RPMI8226 (cell line): Measurements from ENCODE around the gene NCR1.
"Not testable (repeated sequence)": the region's sequence is repeated elsewhere in the genome, so short reads cannot be mapped to it uniquely, and the experiment has no call there.

Experiments used
- DNase-seq: peaks from one replicate; pipeline ENCODE4 v3.0.0-alpha.2; 2015

Gene NCR1

GRCh38 chr19:54905803-54906511 lies at the start of gene NCR1:
NCR1 (plus strand) TSS chr19:54906148; CDS start chr19:54906188, 40 bp downstream.
- no peak for DNase-seq

- not testable (repeated sequence) for DNase-seq
These were observed 47.5 kb upstream of the NCR1 start for GRCh38 chr19:54858476-54858875.

- DNase-seq: not testable (repeated sequence)
These were observed 46.5 kb upstream of the NCR1 start for GRCh38 chr19:54859421-54859820.

- not testable (repeated sequence) for DNase-seq
These were observed 42.5 kb upstream of the NCR1 start for GRCh38 chr19:54863459-54863858.

- no peak for DNase-seq
These were observed 34.3 kb upstream of the NCR1 start for GRCh38 chr19:54871696-54872095.

- DNase-seq: no peak
These were observed 32.0 kb upstream of the NCR1 start, which contains the start of gene FCAR for GRCh38 chr19:54873990-54874389. FCAR (plus strand) TSS chr19:54874235; CDS start chr19:54874290, 55 bp downstream.

- peak; percentile 23 for DNase-seq
These were observed 30.4 kb upstream of the NCR1 start for GRCh38 chr19:54875506-54875905.

- DNase-seq: no peak
These were observed 28.5 kb upstream of the NCR1 start for GRCh38 chr19:54877471-54877870.

- DNase-seq: no peak
These were observed 24.1 kb upstream of the NCR1 start for GRCh38 chr19:54881884-54882283.

GRCh38 chr19:54882758-54883157 lies 23.2 kb upstream of the NCR1 start:
- peak; percentile 73 for DNase-seq

- no peak for DNase-seq
These were observed 22.7 kb upstream of the NCR1 start for GRCh38 chr19:54883228-54883627.

- peak; percentile 47 for DNase-seq
These were observed 17.7 kb upstream of the NCR1 start for GRCh38 chr19:54888239-54888638.

- peak; percentile 47 for DNase-seq
These were observed 16.4 kb upstream of the NCR1 start for GRCh38 chr19:54889566-54889965.

- DNase-seq: no peak
These were observed 12.5 kb upstream of the NCR1 start for GRCh38 chr19:54893406-54893805.

- DNase-seq: not testable (repeated sequence)
These were observed 11.8 kb upstream of the NCR1 start for GRCh38 chr19:54894106-54894505.

- no peak for DNase-seq
These were observed 9.9 kb upstream of the NCR1 start for GRCh38 chr19:54896036-54896435.

- DNase-seq: not testable (repeated sequence)
These were observed 7.3 kb upstream of the NCR1 start for GRCh38 chr19:54898685-54899084.

GRCh38 chr19:54899646-54900045 lies 6.3 kb upstream of the NCR1 start:
- DNase-seq: not testable (repeated sequence)

- DNase-seq: not testable (repeated sequence)
These were observed 4.8 kb upstream of the NCR1 start for GRCh38 chr19:54901153-54901552.

- peak; percentile 15 for DNase-seq
These were observed 3.9 kb upstream of the NCR1 start for GRCh38 chr19:54902061-54902460.

- no peak for DNase-seq
These were observed 2.6 kb upstream of the NCR1 start for GRCh38 chr19:54903303-54903702.

GRCh38 chr19:54904261-54904660 lies 1.7 kb upstream of the NCR1 start:
- not testable (repeated sequence) for DNase-seq

GRCh38 chr19:54905421-54905802 lies 536 bp upstream of the NCR1 start:
- no peak for DNase-seq

GRCh38 chr19:54906819-54907218 lies 871 bp downstream of the NCR1 start:
- no peak for DNase-seq

- not testable (repeated sequence) for DNase-seq
These were observed 2.0 kb downstream of the NCR1 start for GRCh38 chr19:54907899-54908298.
